ENCODE results near the gene TSC2.
"Not testable (repeated sequence)": the region's sequence is repeated elsewhere in the genome, so short reads cannot be mapped to it uniquely, and the experiment has no call there.

The TSC2 gene

GRCh38 chr16:2086106-2086742, 38.4 kb downstream of the TSC2 start:
- no peak for DNase-seq (ENCODE audit: low read depth in 2 of 2)

DNA sequence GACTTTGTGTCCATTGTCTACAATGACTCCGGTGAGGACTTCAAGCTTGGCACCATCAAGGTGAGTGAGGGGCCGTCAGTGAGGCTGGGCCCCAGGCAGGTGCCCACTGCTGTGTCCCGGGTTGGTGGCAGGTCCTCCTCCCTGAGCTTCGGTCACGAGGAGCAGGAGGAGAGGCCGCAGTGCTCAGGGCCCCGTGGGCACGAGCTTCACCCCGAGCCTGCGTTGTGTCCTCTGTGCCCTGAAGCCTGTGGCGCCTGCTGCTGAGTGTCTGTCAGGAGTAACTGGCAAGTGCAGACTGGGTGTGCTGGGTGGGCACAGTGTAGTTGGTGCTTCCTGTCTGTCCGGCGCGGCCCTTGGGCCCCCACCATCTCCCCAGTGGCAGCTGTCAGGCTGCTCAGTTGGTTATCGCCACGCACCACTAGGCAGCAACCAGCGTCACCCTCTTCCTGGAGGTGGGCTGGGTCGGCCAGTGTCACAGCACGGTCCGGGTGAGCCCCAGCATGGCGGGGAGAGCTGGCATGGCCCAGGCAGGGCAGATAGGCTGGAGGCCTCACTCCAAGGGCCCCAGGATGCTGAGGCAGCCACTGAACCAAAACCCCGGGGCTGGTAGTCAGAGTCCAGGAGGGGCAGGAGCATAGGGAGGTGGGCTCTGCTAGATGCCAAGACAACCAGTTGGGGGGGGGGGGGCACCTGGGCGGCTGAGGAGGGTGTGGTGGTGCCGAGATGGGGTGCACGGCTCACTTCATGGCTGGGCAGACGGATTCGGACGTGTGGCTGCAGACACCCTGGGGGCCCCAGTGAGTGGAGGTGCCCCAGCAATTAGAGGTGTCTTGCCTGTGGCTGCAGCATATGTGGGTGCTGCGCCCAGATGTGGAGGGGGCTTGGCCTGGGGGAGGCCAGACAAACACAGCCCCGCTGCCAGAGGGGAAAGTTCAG, 39.3 kb downstream of the TSC2 start:
- no peak for DNase-seq (ENCODE audit: low read depth in 2 of 2)

DNA sequence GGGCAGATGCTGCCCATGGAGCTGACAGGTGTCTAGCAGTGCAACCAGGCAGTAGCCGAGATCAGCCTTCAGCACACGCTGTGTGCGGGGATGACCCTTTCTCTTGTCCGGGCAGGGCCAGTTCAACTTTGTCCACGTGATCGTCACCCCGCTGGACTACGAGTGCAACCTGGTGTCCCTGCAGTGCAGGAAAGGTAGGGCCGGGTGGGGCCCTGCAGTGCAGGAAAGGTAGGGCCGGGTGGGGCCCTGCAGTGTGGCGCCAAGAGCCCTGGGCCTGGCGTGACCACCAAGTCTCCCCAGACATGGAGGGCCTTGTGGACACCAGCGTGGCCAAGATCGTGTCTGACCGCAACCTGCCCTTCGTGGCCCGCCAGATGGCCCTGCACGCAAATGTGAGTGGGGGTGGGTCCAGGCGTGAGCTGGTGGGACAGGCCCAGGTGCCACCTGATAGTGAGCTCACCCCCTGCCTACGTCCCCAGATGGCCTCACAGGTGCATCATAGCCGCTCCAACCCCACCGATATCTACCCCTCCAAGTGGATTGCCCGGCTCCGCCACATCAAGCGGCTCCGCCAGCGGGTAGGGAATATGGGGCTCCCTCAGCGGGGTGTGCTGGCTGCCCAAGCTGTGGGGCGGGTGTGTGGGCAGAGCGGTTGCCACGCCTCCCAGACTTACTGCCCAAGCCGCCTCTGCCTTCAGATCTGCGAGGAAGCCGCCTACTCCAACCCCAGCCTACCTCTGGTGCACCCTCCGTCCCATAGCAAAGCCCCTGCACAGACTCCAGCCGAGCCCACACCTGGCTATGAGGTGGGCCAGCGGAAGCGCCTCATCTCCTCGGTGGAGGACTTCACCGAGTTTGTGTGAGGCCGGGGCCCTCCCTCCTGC, 40.2 kb downstream of the TSC2 start:
- no peak for DNase-seq (ENCODE audit: low read depth in 2 of 2)

DNA sequence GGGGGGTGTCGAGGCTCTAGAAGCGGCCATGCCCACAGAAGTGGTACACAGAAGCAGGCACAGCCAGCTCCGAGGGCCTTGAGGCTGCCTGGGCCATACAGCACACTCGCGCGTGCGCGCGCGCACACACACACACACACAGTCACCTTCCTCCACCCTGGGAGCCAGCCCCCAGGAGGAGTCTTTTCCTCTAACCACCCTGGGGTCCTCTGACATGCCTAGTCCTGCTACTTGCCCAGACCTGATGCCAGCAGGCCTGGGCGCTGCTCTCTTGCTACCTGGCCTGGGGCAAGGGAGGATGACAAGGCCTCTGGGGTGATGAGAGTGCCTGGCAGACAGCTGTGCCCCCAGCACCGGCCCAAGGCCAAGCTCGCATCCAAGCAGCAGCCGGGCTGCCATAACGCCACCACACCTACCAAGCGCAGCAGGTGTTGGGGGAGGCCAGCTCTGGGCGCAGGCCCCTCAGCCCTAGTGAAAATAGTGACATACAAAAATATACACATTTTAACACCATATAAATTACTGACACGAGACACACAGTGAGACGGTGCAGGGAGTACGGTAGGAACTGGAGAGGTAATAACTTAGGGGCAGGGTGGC, 41.1 kb downstream of the TSC2 start:
- no peak for DNase-seq (ENCODE audit: low read depth in 2 of 2)

- DNase-seq (ENCODE audit: low read depth in 2 of 2) = no peak
Measured at GRCh38 chr16:2089706-2090480, 42.1 kb downstream of the TSC2 start.

- DNase-seq (ENCODE audit: low read depth in 2 of 2) = no peak
Measured at GRCh38 chr16:2090481-2090776, 42.6 kb downstream of the TSC2 start.

DNA sequence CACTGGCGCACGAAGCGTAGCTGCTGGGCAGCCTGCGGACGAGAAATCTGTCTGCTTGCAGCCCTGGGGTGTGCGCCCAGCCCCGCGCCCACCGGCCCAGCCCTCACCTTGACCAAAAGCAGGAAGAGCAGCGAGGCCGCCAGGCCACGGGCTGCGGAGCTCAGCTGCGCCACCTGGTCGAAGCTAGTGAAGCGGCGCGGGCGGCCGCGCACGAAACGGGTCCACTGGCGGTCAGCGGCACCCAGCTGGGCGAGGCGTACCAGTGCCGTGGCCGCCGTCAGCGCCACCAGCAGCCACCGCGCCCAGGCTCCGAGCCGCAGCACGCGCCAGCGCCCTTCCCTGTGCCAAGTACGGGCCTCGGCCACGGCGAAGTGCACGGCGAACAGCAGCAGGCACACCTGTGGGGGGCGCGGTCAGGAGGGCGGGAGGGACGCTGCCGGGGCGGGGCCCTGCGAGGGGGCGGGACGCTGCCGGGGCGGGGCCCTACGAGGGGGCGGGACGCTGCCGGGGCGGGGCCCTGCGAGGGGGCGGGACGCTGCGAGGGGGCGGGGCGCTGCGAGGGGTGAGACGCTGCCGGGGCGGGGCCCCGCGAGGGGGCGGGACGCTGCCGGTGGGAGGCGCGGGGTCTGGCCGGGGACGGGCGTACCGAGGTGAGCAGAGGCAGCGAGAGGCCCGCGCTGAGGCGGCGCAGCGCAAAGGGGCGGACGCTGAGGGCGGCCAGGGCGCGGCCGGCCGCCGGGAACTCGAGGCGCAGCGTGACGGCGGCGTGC, 43.2 kb downstream of the TSC2 start:
- DNase-seq (ENCODE audit: low read depth in 2 of 2) = no peak

DNA sequence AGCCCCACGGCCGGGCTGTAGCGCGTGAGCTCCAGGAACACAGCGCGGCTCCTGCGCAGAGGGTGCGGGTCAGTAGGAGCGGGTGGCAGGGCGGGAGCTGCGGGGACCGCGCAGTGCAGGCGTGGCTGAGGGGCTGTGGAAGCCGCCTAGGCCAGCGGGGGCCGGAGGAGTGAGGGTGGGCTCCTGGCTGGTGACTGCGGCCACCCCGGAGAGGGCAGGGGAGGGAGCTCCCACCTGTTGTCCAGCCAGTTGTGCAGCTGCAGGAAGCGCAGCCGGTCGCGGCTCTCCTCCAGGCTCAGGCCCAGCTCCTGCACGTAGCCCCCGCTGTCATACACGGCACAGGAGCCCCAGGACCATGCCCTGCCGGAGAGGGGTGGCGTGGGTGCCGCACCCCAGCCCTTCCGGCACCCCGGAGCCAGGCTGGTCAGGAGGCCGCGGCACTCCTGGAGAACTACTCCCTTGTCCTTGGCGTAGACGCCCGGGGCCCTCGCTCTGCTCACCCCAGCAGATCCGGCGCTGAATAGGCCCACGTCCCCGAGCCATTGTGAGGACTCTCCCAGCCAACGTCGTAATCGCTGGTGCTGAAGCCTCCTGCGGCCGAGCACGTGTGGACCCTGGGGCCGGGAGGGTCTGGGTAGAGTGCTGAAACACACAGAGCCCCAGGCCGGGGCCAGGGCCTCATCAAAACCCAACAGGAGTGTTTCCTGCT, 43.9 kb downstream of the TSC2 start:
- no peak for DNase-seq (ENCODE audit: low read depth in 2 of 2)

GRCh38 chr16:2092256-2092620, 44.5 kb downstream of the TSC2 start:
- DNase-seq (ENCODE audit: low read depth in 2 of 2) = no peak

GRCh38 chr16:2092866-2093265, 45.1 kb downstream of the TSC2 start:
- DNase-seq (ENCODE audit: low read depth in 2 of 2) = no peak

GRCh38 chr16:2093793-2094192, 46.0 kb downstream of the TSC2 start:
- DNase-seq (ENCODE audit: low read depth in 2 of 2) = no peak

GRCh38 chr16:2095315-2095853, 47.6 kb downstream of the TSC2 start:
- DNase-seq (ENCODE audit: low read depth in 2 of 2) = no peak

DNA sequence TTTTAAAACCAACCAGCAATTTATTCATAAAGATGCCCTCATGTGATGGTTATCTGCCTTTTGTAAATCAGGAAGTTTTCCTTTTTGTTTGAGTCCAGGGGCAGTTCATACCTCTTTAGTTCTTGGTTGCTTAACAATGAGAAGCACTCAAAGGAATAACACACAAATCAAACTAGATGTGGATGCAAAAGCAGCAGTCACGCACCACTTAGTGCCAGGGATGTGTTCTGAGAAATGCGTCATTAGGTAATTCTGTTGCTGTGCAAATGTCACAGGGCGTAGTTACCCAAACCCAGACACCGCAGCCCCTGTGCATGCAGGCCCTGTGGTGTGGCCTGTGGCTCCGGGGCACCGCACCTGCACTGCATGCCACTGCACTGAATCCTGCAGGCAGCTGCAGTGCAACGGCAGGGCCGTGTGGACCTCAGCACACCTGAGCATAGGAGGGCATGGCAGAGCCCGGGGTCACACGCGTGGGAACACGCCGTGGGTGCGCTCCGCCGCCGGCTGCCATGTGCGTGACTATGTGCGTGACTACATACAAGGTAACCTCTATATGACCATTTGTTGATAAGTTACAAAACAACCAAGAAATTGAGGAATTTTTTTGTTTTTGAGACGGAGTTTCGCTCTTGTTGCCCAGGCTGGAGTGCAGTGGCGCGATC, 48.3 kb downstream of the TSC2 start:
- no peak for DNase-seq (ENCODE audit: low read depth in 2 of 2)

DNA sequence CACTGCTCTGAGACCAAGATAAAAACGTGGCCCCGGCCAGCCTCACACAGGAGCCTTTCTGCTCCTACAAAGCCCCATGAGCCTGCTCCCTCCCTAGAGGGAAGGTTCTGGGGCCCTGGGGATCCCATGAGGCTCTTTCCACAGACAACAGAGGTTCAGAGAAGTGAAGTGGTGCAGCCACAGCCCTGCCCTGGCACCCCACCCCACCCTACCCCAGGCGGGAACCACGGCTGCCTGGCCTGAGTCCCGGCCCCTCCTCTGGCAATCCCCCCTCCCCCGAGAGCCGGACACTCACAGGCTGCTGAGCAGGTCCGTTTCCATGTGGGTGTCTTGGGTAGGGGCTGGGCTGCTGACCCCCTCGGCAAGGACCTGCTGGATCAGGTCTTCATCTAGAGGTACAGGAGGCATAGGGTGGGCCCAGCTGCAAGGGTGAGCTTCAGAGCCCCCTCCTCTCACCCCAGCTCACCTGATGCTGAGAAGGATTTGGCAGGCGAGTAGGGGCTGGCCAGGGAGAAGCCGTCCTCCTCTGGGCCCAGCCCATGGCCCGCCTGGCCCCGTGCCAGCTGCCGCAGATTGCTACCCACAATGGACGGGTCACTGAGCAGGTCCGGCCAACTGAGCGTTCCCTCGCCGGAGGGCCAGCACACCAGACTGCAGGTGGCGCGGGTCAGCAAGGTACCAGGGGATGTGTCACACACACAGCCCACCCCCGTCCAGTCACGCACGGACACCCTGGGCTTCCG, 49.2 kb downstream of the TSC2 start:
- no peak for DNase-seq (ENCODE audit: low read depth in 2 of 2)

DNA sequence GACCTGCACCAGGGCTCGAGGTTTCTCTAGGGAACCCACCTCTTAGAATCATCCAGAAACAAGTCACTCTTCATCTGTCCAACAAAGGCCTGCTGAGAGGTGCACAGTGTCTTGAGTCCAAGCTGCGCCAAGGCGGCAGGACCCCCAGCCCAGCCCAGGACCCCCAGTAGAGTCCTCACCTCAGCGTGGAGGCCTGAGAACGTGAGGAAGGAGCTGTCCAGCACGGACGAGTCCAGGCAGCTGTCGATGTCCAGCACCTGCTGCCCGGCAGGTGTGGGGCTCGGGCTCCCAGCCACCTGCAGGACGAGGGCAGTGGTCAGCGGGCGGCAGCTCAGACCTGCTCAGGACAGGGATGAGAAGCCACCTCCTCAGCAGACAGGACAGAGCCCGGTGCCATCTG, 49.9 kb downstream of the TSC2 start:
- not testable (repeated sequence) for DNase-seq (ENCODE audit: low read depth in 2 of 2)

GRCh38 chr16:2101581-2101980, 53.8 kb downstream of the TSC2 start:
- DNase-seq (ENCODE audit: low read depth in 2 of 2) = not testable (repeated sequence)

GRCh38 chr16:2102471-2102870, 54.7 kb downstream of the TSC2 start:
- no peak for DNase-seq (ENCODE audit: low read depth in 2 of 2)

- DNase-seq (ENCODE audit: low read depth in 2 of 2) = not testable (repeated sequence)
Measured at GRCh38 chr16:2104464-2104863, 56.7 kb downstream of the TSC2 start.
